ENCODE results near the gene SCN5A.

GRCh38 chr3:38641461-38642110 lies 7.9 kb downstream of the SCN5A start:
- TF ChIP-seq CTCF (IDR thresholded peaks at IDR 0.05; ENCODE audit: low read length) (no peak), EZH2 (optimal IDR thresholded peaks at IDR 0.05; ENCODE audit: low read depth, low read length) (no peak), EZH2phosphoT487 (IDR thresholded peaks at IDR 0.05; ENCODE audit: low read length) (no peak)

All from MM.1S (cell line).